SK-N-SH treated with all-trans-retinoic acid at 6 μM for 48 hours (cell line): Measurements from ENCODE around the gene TP53INP2.
A peak's percentile ranks its signal among the peaks of the same experiment; 100 is the strongest.

Experiments used
- ATAC-seq: fragments of 200-7000 bp; cut with Tn5 transposase; 3 replicates; pipeline ENCODE4 v1.9.1; 2020; ENCODE audit warnings: mild to moderate bottlenecking, moderate library complexity
- ARNTL ChIP-seq: fragments of 450-650 bp; formaldehyde crosslinking; IDR thresholded peaks from 2 replicates; pipeline ENCODE4 v1.5.0; 2020; ENCODE audit warnings: low read depth, mild to moderate bottlenecking, moderate library complexity, borderline replicate concordance
- BACH2 ChIP-seq: fragments of 250-450 bp; sonication (Bioruptor Pico); IDR thresholded peaks from 2 replicates; pipeline ENCODE4 v1.9.0; 2021; ENCODE audit warnings: mild to moderate bottlenecking, borderline replicate concordance
- CREB5 ChIP-seq: fragments of 250-450 bp; sonication (Bioruptor Pico); IDR thresholded peaks from 2 replicates; pipeline ENCODE4 v1.5.1; 2020; ENCODE audit warnings: low read depth, mild to moderate bottlenecking, moderate library complexity
- CSDC2 ChIP-seq: fragments of 250-450 bp; sonication (Bioruptor Pico); IDR thresholded peaks from 2 replicates; pipeline ENCODE4 v1.5.0; 2020; ENCODE audit warnings: mild to moderate bottlenecking, moderate library complexity
- CSRNP3 ChIP-seq: fragments of 250-450 bp; sonication (Bioruptor Pico); IDR thresholded peaks from 2 replicates; pipeline ENCODE4 v1.5.1; 2021; ENCODE audit warnings: mild to moderate bottlenecking, moderate library complexity
- ESRRG ChIP-seq: fragments of 250-450 bp; sonication (Bioruptor Pico); IDR thresholded peaks from 2 replicates; pipeline ENCODE4 v1.6.1; 2021; ENCODE audit warnings: mild to moderate bottlenecking
- GLIS3 ChIP-seq: fragments of 250-450 bp; sonication (Bioruptor Pico); IDR thresholded peaks from 2 replicates; pipeline ENCODE4 v1.5.0; 2020; ENCODE audit warnings: mild to moderate bottlenecking, moderate library complexity
- ISL1 ChIP-seq: fragments of 250-450 bp; sonication (Bioruptor Pico); IDR thresholded peaks from 2 replicates; pipeline ENCODE4 v2.1.2; 2022; ENCODE audit warnings: mild to moderate bottlenecking, moderate library complexity
- OSR1 ChIP-seq: fragments of 250-450 bp; sonication (Bioruptor Pico); IDR thresholded peaks from 2 replicates; pipeline ENCODE4 v1.8.0; 2022; ENCODE audit warnings: moderate library complexity, mild to moderate bottlenecking, inconsistent platforms
- PATZ1 ChIP-seq: fragments of 250-450 bp; sonication (Bioruptor Pico); IDR thresholded peaks from 2 replicates; pipeline ENCODE4 v1.8.0; 2020; ENCODE audit warnings: mild to moderate bottlenecking, moderate library complexity, borderline replicate concordance
- POU6F1 ChIP-seq: fragments of 250-450 bp; sonication (Bioruptor Pico); IDR thresholded peaks from 2 replicates; pipeline ENCODE4 v1.8.0; 2021; ENCODE audit warnings: low read depth, mild to moderate bottlenecking, moderate library complexity, borderline replicate concordance
- PPARA ChIP-seq: fragments of 250-450 bp; sonication (Bioruptor Pico); IDR thresholded peaks from 2 replicates; pipeline ENCODE4 v1.5.0; 2020; ENCODE audit warnings: mild to moderate bottlenecking, borderline replicate concordance
- RARB ChIP-seq: fragments of 250-450 bp; sonication (Bioruptor Pico); IDR thresholded peaks from 2 replicates; pipeline ENCODE4 v1.8.0; 2021; ENCODE audit warnings: mild to moderate bottlenecking, moderate library complexity
- SNAI2 ChIP-seq: fragments of 250-450 bp; sonication (Bioruptor Pico); IDR thresholded peaks from 2 replicates; pipeline ENCODE4 v1.5.0; 2020; ENCODE audit warnings: mild to moderate bottlenecking, moderate library complexity
- TCF4 ChIP-seq: fragments of 250-450 bp; sonication (Bioruptor Pico); IDR thresholded peaks from 2 replicates; pipeline ENCODE4 v1.8.0; 2021; ENCODE audit warnings: mild to moderate bottlenecking, moderate library complexity, borderline replicate concordance
- TOX ChIP-seq: fragments of 250-450 bp; sonication (Bioruptor Pico); IDR thresholded peaks from 2 replicates; pipeline ENCODE4 v1.8.0; 2021; ENCODE audit warnings: mild to moderate bottlenecking, moderate library complexity, borderline replicate concordance
- TSHZ2 ChIP-seq: fragments of 250-450 bp; sonication (Bioruptor Pico); IDR thresholded peaks from 2 replicates; pipeline ENCODE4 v1.5.0; 2020; ENCODE audit warnings: mild to moderate bottlenecking, moderate library complexity
- ZC3H10 ChIP-seq: fragments of 250-450 bp; sonication (Bioruptor Pico); IDR thresholded peaks from 2 replicates; pipeline ENCODE4 v1.5.1; 2021; ENCODE audit warnings: mild to moderate bottlenecking, moderate library complexity
- ZFP30 ChIP-seq: fragments of 450-650 bp; formaldehyde crosslinking; IDR thresholded peaks from 2 replicates; pipeline ENCODE4 v1.5.0; 2022; ENCODE audit warnings: mild to moderate bottlenecking, moderate library complexity
- ZNF565 ChIP-seq: fragments of 450-650 bp; formaldehyde crosslinking; conservative IDR thresholded peaks from 2 replicates; pipeline ENCODE4 v1.5.0; 2020; ENCODE audit warnings: low read depth, mild to moderate bottlenecking, moderate library complexity
- ZNF8 ChIP-seq: fragments of 450-650 bp; formaldehyde crosslinking; IDR thresholded peaks from 2 replicates; pipeline ENCODE4 v1.5.0; 2020; ENCODE audit warnings: mild to moderate bottlenecking, moderate library complexity

Gene TP53INP2

GRCh38 chr20:34703061-34703423 lies 1.1 kb upstream of the TP53INP2 start:
- TF ChIP-seq ESRRG, result no peak
- TF ChIP-seq PATZ1 (CRISPR knock-in tag), result no peak
- TF ChIP-seq PPARA, result no peak
- TF ChIP-seq ARNTL (CRISPR knock-in tag), result no peak
- TF ChIP-seq BACH2 (CRISPR knock-in tag), result no peak
- TF ChIP-seq ZC3H10, result no peak
- TF ChIP-seq ZFP30 (CRISPR knock-in tag), result no peak
- no peak for TF ChIP-seq TSHZ2
- no peak for TF ChIP-seq GLIS3 (CRISPR knock-in tag)
- no peak for TF ChIP-seq OSR1 (CRISPR knock-in tag)
- no peak for TF ChIP-seq POU6F1
- no peak for TF ChIP-seq ZNF565 (CRISPR knock-in tag)
- TF ChIP-seq RARB (CRISPR knock-in tag), result no peak
- no peak for TF ChIP-seq CREB5 (CRISPR knock-in tag)
- TF ChIP-seq TCF4, result no peak
- no peak for TF ChIP-seq TOX (CRISPR knock-in tag)
- no peak for TF ChIP-seq ISL1 (CRISPR knock-in tag)
- no peak for TF ChIP-seq SNAI2 (CRISPR knock-in tag)
- no peak for TF ChIP-seq CSDC2 (CRISPR knock-in tag)
- TF ChIP-seq ZNF8 (CRISPR knock-in tag), result no peak
- no peak for ATAC-seq

- peak; percentile 31 for ATAC-seq
- TF ChIP-seq SNAI2 (CRISPR knock-in tag), result 0 out of 2 replicates have a peak, but pooled peaks have one; percentile 33
- TF ChIP-seq RARB (CRISPR knock-in tag), result no peak
- TF ChIP-seq CSRNP3, result no peak
Observed at GRCh38 chr20:34703424-34704176, 544 bp upstream of the TP53INP2 start.

GRCh38 chr20:34705008-34705396 lies 858 bp downstream of the TP53INP2 start:
- no peak for TF ChIP-seq CREB5 (CRISPR knock-in tag)
- 0 out of 2 replicates have a peak, but pooled peaks have one; percentile 2 for TF ChIP-seq TSHZ2
- no peak for TF ChIP-seq ZNF565 (CRISPR knock-in tag)
- TF ChIP-seq, all 23 proteins: peak for 1
- ATAC-seq, result no peak
